Body of pancreas (tissue), 4 donors: Measurements from ENCODE around the gene GPR135.

ENCODE experiments used
- POLR2A ChIP-seq, 3 donors: fragments of 450-650 bp; IDR thresholded peaks; one replicate each; pipeline ENCODE4 v1.6.1; 2016; ENCODE audit warnings: antibody characterized with exemption in 3 of 3, mild to moderate bottlenecking in 2 of 3
- TF ChIP-seq, protein P1 (sequence below), 7 experiments: fragments of 450-650 bp in 4 of 7; fragments of 200-600 bp in 3 of 7; sonication (generic) in 3 of 7; IDR thresholded peaks; one replicate each; pipeline ENCODE4 v1.5.1; 2016 to 2019; ENCODE audit warnings: antibody characterized with exemption in 7 of 7

GRCh38 chr14:59463787-59464485, 1.2 kb downstream of the GPR135 start:
- TF ChIP-seq, protein P1, sequence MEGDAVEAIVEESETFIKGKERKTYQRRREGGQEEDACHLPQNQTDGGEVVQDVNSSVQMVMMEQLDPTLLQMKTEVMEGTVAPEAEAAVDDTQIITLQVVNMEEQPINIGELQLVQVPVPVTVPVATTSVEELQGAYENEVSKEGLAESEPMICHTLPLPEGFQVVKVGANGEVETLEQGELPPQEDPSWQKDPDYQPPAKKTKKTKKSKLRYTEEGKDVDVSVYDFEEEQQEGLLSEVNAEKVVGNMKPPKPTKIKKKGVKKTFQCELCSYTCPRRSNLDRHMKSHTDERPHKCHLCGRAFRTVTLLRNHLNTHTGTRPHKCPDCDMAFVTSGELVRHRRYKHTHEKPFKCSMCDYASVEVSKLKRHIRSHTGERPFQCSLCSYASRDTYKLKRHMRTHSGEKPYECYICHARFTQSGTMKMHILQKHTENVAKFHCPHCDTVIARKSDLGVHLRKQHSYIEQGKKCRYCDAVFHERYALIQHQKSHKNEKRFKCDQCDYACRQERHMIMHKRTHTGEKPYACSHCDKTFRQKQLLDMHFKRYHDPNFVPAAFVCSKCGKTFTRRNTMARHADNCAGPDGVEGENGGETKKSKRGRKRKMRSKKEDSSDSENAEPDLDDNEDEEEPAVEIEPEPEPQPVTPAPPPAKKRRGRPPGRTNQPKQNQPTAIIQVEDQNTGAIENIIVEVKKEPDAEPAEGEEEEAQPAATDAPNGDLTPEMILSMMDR (IDR thresholded peaks at IDR 0.05) = no peak
- no peak for TF ChIP-seq POLR2A (IDR thresholded peaks at IDR 0.05)
